Activated naive CD8-positive, alpha-beta T cell treated with anti-CD3 and anti-CD28 coated beads, Interleukin-2, amount 50 U/mL, for 16 hours (primary cell): ENCODE data around the gene PRR3.

ENCODE experiments used
- DNase-seq: peaks from one replicate; pipeline ENCODE4 v3.0.0-alpha.2; 2020; ENCODE audit warnings: low read depth, low spot score

Gene PRR3

DNA sequence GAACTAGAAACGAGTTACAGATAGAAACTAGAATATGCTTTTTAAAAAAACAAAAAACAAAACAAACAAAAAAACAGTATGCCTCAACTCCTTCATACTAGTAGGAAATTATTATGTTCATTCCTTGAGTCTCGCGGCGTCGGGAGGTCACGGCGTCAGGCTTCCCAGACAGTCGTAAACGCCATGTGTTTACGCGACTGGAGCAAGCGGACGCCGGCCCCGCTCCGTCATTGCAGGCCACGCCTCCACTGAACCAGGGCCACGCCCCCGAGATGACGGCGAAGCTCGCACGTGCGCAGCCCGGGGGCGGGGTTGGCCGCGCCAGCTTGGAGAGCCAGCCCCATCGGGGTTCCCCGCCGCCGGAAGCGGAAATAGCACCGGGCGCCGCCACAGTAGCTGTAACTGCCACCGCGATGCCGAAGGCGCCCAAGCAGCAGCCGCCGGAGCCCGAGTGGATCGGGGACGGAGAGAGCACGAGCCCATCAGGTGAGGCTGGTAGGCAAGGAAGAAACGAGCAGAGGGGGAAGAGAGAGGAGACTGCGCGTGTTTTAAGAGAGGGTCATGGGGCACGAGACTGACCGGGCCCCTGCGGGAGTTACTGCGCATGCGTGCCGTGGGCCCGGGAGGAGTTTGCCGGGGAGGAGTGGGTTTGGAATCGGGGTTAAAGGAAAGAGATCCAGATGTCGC is 14.1 kb downstream of the PRR3 start, which contains the start of gene ABCF1:
ABCF1 (plus strand) TSS at position 368 of the 687 bp plus-strand sequence; CDS start at position 414, 46 bp downstream.
- peak; percentile 99 for DNase-seq

DNA sequence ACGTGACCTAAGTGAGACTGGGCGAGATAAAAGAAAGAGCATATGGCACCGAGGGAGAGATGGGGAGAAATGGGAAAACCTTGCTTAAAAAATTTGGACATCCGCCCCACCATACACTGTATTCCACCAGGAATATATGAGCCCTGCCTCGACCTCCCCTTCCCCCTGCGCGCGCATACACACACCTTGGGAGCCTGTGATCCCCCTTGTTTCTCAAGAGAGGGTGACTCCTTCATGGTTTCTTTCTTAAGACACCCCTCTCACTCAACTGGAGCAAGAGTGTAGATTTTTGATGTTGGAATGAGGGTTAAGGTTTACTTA is 14.6 kb downstream of the PRR3 start:
- DNase-seq, result no peak

DNA sequence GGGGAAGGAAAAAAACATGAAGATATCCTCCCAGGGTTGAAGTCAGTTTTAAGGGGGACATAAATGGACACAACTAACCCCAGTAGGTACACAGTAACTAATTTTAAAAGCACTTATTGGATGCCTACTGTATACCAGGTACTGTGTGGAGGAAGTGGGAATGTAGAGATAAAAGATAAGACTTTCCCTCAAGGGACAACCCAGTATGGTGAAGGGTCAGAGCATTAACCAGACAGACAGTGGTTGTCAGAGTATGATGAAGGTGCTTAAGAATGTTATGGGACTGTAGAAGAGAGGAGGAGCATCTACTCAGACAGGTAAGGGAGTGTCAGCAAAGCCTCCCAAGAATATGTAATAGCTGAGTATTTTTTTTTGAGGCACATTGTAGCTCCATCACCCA is 15.1 kb downstream of the PRR3 start:
- DNase-seq, result no peak

DNA sequence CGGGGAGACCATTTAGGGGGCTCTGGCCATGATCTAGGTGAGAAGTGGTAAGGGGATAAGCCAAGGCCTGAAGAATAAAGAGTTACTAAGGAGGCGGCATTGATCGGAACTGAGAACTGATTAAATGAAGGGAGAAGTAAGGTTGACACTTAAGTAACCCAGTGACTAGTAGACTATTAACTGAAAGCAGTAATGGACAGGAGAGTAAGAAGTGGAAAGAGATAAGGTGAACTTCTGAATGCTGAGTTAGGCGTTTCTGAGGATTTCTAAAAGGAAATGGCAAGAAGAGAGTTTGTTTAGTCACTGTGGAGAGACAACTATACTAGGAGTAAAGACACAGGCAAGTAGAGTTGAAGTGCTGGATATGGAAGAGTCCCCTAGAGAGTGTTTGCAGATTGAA is 16.0 kb downstream of the PRR3 start:
- no peak for DNase-seq

DNA sequence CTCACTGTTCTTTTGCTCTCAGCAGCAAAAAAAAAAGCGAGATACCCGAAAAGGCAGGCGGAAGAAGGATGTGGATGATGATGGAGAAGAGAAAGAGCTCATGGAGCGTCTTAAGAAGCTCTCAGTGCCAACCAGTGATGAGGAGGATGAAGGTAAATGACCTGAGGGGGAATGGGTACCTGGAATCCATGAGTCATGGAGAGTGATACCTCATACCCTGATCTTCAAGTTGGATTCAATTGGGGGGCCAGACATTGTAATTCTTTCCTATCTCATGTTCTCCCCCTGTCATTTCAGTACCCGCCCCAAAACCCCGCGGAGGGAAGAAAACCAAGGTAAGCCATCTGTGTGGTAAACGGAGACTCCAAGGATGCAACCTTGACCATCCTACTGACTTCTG is 21.0 kb downstream of the PRR3 start:
- no peak for DNase-seq

DNA sequence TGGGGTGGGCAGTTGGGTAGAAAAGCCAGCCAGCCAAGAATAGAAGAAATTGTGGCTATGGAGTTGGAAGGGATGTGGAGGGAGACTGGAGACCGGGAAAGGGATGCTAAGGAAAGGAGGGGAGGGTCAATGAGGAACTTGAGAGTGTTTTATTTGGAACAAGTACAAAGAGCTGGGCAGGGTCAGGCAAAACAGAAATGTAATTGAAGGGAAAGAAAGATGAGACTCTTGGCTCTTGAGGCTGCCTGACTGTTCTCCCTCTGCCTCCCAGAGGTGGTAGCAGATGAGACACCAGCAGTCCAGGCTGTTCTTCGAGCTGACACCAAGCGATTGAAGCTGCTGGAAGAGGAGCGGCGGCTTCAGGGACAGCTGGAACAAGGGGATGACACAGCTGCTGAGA is 26.8 kb downstream of the PRR3 start:
- DNase-seq, result no peak

DNA sequence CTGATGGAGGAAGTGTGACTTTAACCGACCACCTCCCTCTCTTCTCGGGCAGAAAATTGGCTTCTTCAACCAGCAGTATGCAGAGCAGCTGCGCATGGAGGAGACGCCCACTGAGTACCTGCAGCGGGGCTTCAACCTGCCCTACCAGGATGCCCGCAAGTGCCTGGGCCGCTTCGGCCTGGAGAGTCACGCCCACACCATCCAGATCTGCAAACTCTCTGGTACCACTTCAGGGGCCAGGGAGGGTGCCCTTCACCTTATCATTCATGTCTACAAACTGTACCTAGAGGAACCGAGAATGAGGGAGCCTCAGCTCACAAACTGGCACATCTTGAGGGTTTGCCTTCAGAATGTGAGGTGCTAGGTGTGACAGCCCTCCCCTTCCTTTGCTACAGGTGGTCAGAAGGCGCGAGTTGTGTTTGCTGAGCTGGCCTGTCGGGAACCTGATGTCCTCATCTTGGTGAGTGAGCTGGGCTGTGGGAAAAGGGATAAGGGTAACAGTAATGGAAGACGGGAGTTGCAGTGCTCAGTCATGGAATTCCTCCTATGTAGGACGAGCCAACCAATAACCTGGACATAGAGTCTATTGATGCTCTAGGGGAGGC is 32.8 kb downstream of the PRR3 start:
- DNase-seq, result no peak

DNA sequence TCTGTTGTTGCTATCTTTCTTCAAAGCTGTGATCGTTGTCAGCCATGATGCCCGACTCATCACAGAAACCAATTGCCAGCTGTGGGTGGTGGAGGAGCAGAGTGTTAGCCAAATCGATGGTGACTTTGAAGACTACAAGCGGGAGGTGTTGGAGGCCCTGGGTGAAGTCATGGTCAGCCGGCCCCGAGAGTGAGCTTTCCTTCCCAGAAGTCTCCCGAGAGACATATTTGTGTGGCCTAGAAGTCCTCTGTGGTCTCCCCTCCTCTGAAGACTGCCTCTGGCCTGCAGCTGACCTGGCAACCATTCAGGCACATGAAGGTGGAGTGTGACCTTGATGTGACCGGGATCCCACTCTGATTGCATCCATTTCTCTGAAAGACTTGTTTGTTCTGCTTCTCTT is 33.4 kb downstream of the PRR3 start:
- DNase-seq, result no peak

DNA sequence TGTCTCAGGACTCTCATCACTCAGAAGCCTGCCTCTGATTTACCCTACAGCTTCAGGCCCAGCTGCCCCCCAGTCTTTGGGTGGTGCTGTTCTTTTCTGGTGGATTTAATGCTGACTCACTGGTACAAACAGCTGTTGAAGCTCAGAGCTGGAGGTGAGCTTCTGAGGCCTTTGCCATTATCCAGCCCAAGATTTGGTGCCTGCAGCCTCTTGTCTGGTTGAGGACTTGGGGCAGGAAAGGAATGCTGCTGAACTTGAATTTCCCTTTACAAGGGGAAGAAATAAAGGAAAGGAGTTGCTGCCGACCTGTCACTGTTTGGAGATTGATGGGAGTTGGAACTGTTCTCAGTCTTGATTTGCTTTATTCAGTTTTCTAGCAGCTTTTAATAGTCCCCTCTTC is 33.9 kb downstream of the PRR3 start:
- DNase-seq, result no peak

DNA sequence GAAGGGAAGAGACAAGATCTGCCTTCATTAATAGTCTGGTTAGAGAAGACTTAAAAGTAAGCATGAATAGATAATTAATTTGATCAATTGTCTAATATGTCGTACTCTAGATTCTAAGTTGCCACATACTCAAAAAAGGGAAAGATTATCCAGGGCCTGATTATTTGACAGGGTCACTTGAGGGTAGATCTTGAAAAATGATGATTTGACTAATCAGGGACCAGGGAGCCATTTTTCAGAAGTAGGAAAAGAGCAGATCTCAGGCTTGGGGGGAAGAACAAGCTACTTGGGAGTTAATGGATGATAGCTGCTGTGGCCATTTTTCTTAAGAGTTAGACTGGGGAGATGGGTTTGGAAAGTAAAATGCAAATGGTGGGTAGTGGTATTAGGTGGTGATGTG is 35.2 kb downstream of the PRR3 start:
- no peak for DNase-seq

DNA sequence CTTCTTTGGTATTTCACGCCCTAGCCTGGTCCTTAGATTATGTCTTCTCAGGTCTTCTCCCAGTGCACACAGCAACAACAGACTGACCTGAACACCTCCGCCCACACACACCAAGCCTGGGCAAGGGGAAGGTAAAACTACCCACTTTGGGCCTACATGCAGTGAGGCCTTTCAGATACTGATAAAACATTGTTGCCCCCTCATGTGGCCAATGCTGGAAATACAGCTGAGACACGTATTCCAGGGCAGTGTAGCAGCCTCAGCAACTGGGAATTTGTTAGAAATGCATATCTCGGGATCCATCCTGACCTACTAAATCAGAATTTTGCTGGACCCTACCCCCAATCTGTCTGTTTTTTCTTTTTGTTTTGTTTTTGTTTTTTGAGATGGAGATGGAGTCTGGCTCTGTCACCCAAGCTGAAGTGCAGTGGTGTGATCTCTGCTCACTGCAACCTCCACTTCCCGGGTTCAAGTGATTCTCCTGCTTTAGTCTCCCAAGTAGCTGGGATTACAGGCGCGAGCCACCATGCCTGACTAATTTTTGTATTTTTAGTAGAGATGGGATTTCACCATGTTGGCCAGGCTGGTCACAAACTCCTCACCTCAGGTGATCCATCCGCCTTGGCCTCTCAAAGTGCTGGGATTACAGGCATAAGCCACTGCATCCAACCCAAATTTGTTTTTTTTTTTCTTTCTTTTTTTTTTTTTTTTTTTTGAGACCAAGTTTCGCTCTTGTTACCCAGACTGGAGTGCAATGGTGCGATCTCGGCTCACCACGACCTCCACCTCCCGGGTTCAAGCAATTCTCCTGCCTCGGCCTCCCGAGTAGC is 40.4 kb downstream of the PRR3 start:
- peak; percentile 62 for DNase-seq

DNA sequence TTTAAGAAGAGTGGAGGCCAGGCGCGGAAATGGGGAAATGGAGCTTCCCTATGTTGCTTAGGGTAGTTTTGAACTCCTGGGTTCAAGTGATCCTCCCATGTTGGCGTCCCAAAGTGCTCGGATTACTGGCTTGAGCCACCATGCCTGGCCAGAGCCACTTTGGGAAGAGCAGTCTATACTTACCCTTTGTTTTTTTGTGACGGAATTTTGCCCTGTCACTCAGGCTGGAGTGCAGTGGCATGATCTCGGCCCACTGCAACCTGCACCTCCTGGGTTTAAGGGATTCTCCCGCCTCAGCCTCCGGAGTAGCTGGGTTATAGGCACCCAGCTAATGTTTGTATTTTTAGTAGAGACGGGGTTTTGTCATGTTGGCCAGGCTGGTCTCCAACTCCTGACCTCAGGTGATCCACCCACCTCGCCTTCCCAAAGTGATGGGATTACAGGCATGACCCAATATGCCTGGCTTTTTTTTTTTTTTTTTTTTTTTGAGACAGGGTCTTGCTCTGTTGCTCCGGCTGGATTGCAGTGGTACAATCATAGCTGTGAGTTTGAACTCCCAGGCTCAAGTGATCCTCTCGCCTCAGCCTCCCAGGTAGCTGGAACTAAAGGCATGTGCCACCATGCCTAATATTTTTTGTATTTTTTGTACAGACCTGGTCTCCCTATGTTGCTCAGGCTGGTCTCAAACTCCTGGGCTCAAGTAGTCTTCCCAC is 42.0 kb downstream of the PRR3 start:
- DNase-seq, result no peak

DNA sequence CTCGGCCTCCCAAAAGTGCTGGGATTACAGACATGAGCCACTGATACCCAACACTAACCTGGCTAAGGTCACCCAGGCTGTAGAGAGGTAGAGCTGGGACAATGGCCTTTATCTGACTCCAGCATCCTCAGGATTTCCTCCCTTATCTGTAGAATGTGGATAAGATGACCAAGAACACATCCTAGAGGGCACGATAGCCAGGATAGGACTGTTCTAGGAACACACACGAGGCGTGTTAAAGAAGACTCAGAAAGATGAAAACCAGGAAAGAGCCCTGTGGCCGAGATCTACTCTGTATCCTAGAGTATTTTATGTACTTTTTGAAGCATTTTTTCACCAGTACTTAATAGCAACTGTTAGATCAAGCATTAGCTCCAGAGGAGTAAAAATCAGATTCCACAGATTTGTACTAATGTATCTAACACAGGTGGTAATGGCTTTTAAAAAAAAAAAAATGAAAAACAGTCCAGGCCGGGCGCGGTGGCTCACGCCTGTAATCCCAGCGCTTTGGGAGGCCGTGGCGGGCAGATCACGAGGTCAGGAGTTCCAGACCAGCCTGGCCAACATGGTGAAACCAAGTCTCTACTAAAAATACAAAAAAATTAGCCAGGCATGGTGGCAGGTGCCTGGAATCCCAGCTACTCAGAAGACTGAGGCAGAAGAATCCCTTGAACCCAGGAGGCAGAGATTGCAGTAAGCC is 42.7 kb downstream of the PRR3 start:
- no peak for DNase-seq

DNA sequence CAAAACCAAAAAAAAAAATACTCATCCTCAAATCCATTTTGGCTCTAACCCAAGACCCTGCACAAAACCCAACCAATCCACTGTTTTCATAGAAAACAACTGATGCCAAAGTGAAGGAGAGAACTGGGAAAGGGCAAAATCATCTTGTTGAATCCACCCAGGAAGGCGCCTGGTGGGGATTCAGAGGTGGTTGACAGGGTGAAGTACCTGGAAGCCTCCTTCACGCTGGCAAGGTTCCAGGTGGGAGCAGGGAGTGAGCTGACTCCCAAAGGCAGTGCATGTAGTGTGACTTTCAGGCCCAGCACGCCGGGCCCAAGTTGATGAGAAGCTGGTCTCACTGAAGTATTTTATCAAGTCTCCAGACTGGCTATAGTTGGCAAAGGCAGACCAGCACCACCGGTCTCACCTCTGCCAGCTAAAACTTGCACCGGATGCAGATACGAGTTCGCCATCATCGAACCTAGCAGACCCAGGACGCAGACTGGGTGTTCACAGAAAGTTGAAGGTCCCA is 43.4 kb downstream of the PRR3 start:
- DNase-seq, result no peak

DNA sequence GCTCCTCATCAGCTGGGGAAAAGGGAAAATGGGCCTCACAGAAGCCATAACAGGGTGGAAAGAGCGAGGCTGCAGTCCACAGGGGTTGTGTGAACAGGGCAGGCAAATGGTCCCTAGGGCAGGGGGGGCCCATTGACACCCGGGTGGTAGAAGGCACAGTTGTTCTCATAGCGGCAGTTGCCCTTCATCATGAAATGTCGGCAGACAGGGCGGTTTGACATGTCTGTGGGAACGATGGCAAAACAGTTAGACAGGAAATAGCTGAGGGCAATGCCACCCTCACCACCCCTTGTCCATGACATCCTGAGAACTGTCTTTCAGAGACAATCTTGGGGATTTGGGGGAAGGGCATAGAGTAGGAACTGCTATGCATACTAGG is 44.3 kb downstream of the PRR3 start:
- no peak for DNase-seq

DNA sequence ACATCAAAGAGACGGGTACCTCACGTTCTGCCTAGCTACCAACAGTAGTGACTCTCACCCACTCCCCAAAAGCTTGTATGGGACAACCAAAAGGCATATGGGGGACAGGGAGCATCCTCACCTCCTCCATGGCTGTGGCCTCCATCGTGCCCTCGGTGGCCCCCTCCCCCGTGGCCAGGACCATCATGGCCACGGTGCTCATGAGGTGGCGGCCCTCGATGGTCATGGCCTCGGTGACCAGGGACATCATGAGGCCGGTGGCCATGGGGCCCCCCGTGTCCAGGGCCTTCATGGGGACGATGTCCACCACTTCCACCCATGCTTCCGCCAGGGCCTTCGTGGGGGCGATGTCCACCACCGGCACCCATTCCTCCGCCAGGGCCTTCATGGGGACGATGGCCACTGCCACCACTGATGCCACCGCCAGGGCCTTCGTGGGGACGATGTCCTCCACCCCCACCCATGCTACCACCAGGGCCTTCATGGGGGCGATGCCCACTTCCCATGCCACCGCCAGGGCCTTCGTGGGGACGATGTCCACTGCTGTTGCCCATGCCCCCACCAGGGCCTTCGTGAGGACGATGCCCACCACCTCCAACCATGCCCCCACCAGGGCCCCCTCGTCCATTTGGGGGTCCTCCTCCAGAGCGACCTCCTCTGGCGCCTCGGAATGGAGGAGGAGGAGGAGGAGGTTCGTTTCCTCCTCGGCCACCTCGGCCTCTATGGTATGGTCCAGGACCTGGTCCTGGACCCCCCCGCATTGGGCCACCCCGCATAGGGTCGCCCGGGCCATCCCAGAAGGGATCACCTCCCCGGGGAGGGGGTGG is 44.9 kb downstream of the PRR3 start:
- DNase-seq, result no peak

DNA sequence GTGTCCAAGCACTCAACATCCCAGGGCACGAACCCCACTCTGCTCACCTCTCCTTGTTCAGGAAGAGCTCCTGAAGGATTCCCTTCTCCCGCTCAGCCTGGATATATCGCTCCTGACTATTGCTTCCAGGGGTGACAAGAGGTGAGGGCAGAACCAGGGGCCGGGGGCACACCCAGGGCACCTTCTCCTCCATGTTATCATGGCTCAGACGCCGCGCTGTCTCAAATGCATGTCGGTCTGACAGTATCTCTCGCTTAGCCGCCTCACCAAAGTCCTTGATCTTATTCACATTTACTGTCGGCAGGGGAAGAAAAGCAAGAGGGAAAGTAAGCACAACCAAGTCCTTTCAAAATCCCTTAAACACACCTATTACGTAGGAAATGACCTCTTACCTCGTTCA is 46.9 kb downstream of the PRR3 start:
- no peak for DNase-seq

DNA sequence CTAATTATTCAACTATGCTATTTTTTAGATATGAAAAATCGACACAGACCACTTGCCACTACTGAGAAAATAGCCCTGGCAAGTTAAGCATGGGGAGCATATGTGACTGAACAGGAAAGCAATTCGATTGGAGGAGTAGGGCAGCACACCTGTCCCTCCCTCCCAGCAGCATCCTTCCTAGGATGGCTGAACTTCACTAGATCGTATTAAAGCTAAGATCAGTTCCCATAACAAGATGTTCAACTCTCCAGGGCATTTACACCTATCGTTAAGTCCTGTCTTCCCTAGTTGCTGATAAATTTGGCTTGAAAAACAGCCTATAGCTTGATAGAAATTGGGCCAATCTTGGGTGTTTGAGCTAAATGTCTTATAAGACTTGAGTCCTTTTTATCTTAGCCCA is 53.0 kb downstream of the PRR3 start:
- no peak for DNase-seq

DNA sequence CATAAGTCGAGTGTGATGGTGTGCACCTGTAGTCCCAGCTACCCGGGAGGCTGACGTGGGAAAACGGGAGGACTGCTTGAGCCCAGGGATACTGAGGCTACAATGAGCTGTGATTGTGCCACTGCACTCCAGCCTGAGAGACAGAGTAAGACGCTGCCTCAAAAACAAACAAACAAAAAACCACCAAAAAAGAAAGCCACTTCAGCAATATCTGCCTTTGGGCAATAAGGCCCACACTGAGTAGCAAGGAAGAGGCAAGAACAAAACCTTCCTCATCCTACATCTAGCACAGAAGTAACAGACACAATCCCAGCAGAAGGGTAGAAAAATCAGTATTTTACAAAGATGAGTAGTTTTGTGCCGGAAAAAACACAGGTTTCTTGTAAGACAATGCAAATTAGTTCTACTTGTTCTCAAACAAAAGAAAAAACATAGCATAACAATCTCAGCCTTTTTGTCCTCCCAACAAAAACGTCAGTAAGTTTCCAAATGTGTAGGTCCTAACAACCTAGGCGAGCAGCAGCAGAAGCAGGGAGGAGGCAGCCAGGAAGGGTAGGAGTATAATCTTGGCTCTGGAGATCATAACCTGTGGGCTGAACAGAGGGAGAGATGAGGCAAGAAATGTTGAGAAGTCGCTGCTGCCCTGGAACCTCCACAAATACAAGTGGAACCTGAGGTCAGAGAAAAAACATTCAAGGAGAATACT is 54.2 kb downstream of the PRR3 start:
- DNase-seq, result no peak

DNA sequence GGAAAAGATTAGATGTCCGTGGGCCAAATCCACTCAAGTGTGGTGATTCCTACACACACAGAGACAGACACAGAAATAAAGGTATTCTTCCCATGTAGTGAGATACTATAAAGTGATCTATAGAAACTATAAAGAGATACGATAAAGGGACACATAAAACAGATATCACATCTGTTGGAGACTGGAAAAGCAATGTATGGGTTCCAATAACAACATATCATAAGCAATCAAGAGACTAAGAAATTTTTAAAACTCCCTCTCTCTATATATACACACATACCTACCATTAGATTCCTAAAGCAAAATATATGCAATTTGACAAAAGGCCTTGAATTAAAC is 54.7 kb downstream of the PRR3 start:
- DNase-seq, result no peak
